HEK293T (cell line): ENCODE data around the gene LAPTM4A.

ENCODE experiments used
- BHLHE40 ChIP-seq: fragments of 450-650 bp; IDR thresholded peaks from 2 replicates; pipeline ENCODE4 v1.6.1; 2016; ENCODE audit warnings: mild to moderate bottlenecking, moderate library complexity, borderline replicate concordance
- ELF4 ChIP-seq: fragments of 450-650 bp; IDR thresholded peaks from 2 replicates; pipeline ENCODE4 v1.6.1; 2017; ENCODE audit warnings: antibody characterized with exemption
- FOXM1 ChIP-seq: fragments of 450-650 bp; IDR thresholded peaks from 2 replicates; pipeline ENCODE4 v1.6.1; 2017; ENCODE audit warnings: mild to moderate bottlenecking, borderline replicate concordance
- LEF1 ChIP-seq: fragments of 450-650 bp; IDR thresholded peaks from 2 replicates; pipeline ENCODE4 v1.6.1; 2017; ENCODE audit warnings: mild to moderate bottlenecking, borderline replicate concordance
- SP1 ChIP-seq: fragments of 450-650 bp; IDR thresholded peaks from 2 replicates; pipeline ENCODE4 v1.6.1; 2017
- SUZ12 ChIP-seq: fragments of 450-650 bp; IDR thresholded peaks from 2 replicates; pipeline ENCODE4 v1.6.1; 2016; ENCODE audit warnings: mild to moderate bottlenecking
- TARDBP ChIP-seq: fragments of 450-650 bp; IDR thresholded peaks from 2 replicates; pipeline ENCODE4 v1.6.1; 2016
- ZNF384 ChIP-seq: fragments of 450-650 bp; IDR thresholded peaks from 2 replicates; pipeline ENCODE4 v1.6.1; 2016
- TF ChIP-seq, protein P1 (sequence below): fragments of 450-650 bp; IDR thresholded peaks from 2 replicates; pipeline ENCODE4 v1.6.1; 2016

DNA sequence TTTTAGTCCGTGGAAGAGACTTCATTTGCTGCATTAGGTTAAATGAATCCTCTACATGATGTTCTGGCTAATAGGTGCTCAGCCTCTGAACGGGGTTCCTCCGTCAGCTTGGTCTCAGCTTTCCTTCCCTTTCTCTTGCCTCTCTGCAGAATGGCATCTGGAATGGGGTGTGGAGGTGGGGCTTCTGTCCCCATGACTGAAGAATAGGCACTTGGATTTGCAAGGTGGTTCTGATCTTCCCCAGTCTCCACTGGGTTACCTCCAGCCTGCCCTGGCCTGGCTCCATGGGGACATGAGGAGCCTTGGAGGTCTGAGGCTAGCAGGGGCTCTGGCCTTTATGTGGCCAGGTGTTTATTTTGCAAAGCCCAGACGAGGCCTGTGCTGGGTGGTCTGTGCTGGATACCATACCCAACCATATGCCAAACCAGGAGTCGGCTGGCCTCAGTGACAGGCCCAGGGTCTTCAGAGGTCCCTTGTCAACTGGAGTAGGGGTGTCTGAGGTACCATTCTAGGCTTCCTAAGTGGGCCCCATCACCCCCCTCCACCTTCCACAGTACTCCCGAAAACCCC lies 28.2 kb upstream of the LAPTM4A start:
- TF ChIP-seq ELF4 (no peak), FOXM1 (no peak), BHLHE40 (no peak), SP1 (no peak), ZNF384 (no peak), SUZ12 (no peak), TARDBP (no peak), LEF1 (no peak)
- TF ChIP-seq, protein P1, sequence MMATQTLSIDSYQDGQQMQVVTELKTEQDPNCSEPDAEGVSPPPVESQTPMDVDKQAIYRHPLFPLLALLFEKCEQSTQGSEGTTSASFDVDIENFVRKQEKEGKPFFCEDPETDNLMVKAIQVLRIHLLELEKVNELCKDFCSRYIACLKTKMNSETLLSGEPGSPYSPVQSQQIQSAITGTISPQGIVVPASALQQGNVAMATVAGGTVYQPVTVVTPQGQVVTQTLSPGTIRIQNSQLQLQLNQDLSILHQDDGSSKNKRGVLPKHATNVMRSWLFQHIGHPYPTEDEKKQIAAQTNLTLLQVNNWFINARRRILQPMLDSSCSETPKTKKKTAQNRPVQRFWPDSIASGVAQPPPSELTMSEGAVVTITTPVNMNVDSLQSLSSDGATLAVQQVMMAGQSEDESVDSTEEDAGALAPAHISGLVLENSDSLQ = no peak
